Kidney (tissue), 14 donors: ENCODE measurements around the gene NARS2. TPM values are rescaled to one million over a fixed set of nuclear protein-coding genes. Genes with fewer than 3 reads are reported as not detected.

Experiments
- DNase-seq, 5 donors: peaks; one replicate each; pipeline ENCODE4 v3.0.0-alpha.2; 2013 to 2020
- FAIRE-seq: peaks from 2 replicates; lab custom pipeline; 2012; peaks lifted over from hg19 to GRCh38; lab: Jason Lieb, UNC
- H3K27ac ChIP-seq, 2 donors: one replicate each; pipeline ENCODE4 v1.7.0; 2013; ENCODE audit warnings: low read depth in 2 of 2, low read length in 2 of 2, inconsistent platforms in 1 of 2
- H3K27me3 ChIP-seq: one replicate; pipeline ENCODE4 v1.7.1; 2013; ENCODE audit warnings: low read length, inconsistent platforms; ENCODE audit not compliant: control insufficient read depth, insufficient read depth
- H3K36me3 ChIP-seq, 3 donors: one replicate each; pipeline versions ENCODE4 v1.7.0 to v1.7.1; 2013; ENCODE audit warnings: low read length in 3 of 3, control low read depth in 1 of 3, inconsistent platforms in 1 of 3; ENCODE audit not compliant: insufficient read depth in 3 of 3, control insufficient read depth in 2 of 3
- H3K4me1 ChIP-seq, 3 donors: one replicate each; pipeline versions ENCODE4 v1.7.0 to v1.7.1; 2013; ENCODE audit warnings: low read length in 3 of 3, inconsistent platforms in 1 of 3, low read depth in 1 of 3; ENCODE audit not compliant: control insufficient read depth in 2 of 3, insufficient read depth in 2 of 3
- H3K4me3 ChIP-seq, 3 donors: one replicate each; pipeline versions ENCODE4 v1.7.0 to v1.8.1; 2013; ENCODE audit warnings: low read length in 3 of 3, control low read depth in 1 of 3, inconsistent platforms in 1 of 3
- H3K9ac ChIP-seq, 3 donors: one replicate each; pipeline versions ENCODE4 v1.7.0 to v1.7.1; 2013; ENCODE audit warnings: low read length in 3 of 3, control low read depth in 1 of 3, inconsistent platforms in 1 of 3
- H3K9me3 ChIP-seq, 3 donors: one replicate each; pipeline versions ENCODE4 v1.7.0 to v1.7.1; 2013; ENCODE audit warnings: low read length in 3 of 3, control low read depth in 1 of 3, inconsistent platforms in 1 of 3; ENCODE audit not compliant: control insufficient read depth in 2 of 3, insufficient read depth in 1 of 3
- CTCF ChIP-seq: IDR thresholded peaks from 3 replicates; pipeline ENCODE4 v1.5.1; 2012; ENCODE audit warnings: mild to moderate bottlenecking, moderate library complexity, borderline replicate concordance; ENCODE audit not compliant: insufficient read depth; ENCODE audit errors: extremely low read depth
- intact Hi-C: fragments of 100-400 bp; cut with DNase I; formaldehyde crosslinking; loops from one replicate; pipeline ENCODE4 v1.11.1; 2022
- polyA plus RNA-seq: library from polyadenylated mRNA; stranded (reverse); fragments of 350-450 nt; fragmentation: Illumina TruSeq; extraction: RNeasy Lipid Tissue Mini Kit (QIAGEN cat#74804); gene quantifications from one replicate; pipeline ENCODE4 v1.2.3, GENCODE V29; 2014; ENCODE audit warnings: low read depth, low replicate concordance; ENCODE audit not compliant: insufficient read depth
- total RNA-seq: library from RNA; stranded (reverse); fragmentation: NEBNext Ultra II Directional; extraction: Animal tissue kit (Norgen Biotek cat#: 25700); gene quantifications from one replicate; pipeline ENCODE4 v1.2.1, GENCODE V29; 2021
- donor health status: control.
- donor health status: control.
- donor health status: control.
- donor health status: control.
- donor health status: control.
- donor health status: DM: yes; HTN: yes; CAD: no.
- donor health status: Normal renal cell carcinoma (clear cell type).

The NARS2 gene
- total and polyA plus RNA-seq, 2 donors from 2014 or later = 13.0 to 13.2 TPM

GRCh38 chr11:78472382-78472781 is 102.3 kb downstream of the NARS2 start:
- TF ChIP-seq CTCF = no peak
- DNase-seq (no peak), FAIRE-seq (no peak)
- Histone ChIP-seq H3K36me3 (no peaks in the 10 kb centered on the region), H3K27ac (no peak overlapping the region), H3K9me3 (no peaks in the 10 kb centered on the region), H3K4me3 (no peak overlapping the region), H3K9ac (no peak overlapping the region), H3K27me3 (no peaks in the 10 kb centered on the region), H3K4me1 (no peaks in the 10 kb centered on the region)
- intact Hi-C loops = no loop called here

- H3K36me3 ChIP-seq = no peaks in the 10 kb centered on the region
- H3K27ac ChIP-seq = no peak overlapping the region
- TF ChIP-seq CTCF = no peak
These were observed 103.7 kb downstream of the NARS2 start for GRCh38 chr11:78470861-78471442.

GRCh38 chr11:78469896-78470295 is 104.8 kb downstream of the NARS2 start:
- no peak for DNase-seq
- no peaks in the 10 kb centered on the region for H3K9me3 ChIP-seq
- intact Hi-C loops = no loop called here
- H3K27ac ChIP-seq = no peak overlapping the region
- no peak overlapping the region for H3K4me3 ChIP-seq
- no peak for FAIRE-seq
- no peak for TF ChIP-seq CTCF
- no peaks in the 10 kb centered on the region for H3K4me1 ChIP-seq
- no peaks in the 10 kb centered on the region for H3K36me3 ChIP-seq
- H3K9ac ChIP-seq = no peak overlapping the region
- H3K27me3 ChIP-seq = no peaks in the 10 kb centered on the region

More at GRCh38 chr11:78470861-78471442, 103.7 kb downstream of the NARS2 start:
- Histone ChIP-seq H3K9ac (no peak overlapping the region), H3K9me3 (no peaks in the 10 kb centered on the region), H3K4me1 (no peaks in the 10 kb centered on the region), H3K27me3 (no peaks in the 10 kb centered on the region), H3K4me3 (no peak overlapping the region)
- intact Hi-C loops = no loop called here
- DNase-seq = no peak
- no peak for FAIRE-seq

GRCh38 chr11:78467931-78468330 is 106.7 kb downstream of the NARS2 start:
- DNase-seq (no peak), FAIRE-seq (no peak)
- no peak overlapping the region for H3K27ac ChIP-seq
- H3K9me3 ChIP-seq = no peaks in the 10 kb centered on the region
- H3K4me3 ChIP-seq = no peak overlapping the region
- no peak for TF ChIP-seq CTCF
- H3K36me3 ChIP-seq = no peaks in the 10 kb centered on the region
- no peaks in the 10 kb centered on the region for H3K27me3 ChIP-seq
- no peak overlapping the region for H3K9ac ChIP-seq
- H3K4me1 ChIP-seq = no peaks in the 10 kb centered on the region
- intact Hi-C loops = no loop called here
